ENCODE data around the gene SPRED3.

The SPRED3 gene

GRCh38 chr19:38374332-38375097 lies 14.0 kb upstream of the SPRED3 start, which contains the start of gene PSMD8:
Gene PSMD8, plus strand, starts transcription at chr19:38374571. Its CDS starts 31 bp downstream, at chr19:38374602.
- DNase-seq: peak; percentile 99

DNA sequence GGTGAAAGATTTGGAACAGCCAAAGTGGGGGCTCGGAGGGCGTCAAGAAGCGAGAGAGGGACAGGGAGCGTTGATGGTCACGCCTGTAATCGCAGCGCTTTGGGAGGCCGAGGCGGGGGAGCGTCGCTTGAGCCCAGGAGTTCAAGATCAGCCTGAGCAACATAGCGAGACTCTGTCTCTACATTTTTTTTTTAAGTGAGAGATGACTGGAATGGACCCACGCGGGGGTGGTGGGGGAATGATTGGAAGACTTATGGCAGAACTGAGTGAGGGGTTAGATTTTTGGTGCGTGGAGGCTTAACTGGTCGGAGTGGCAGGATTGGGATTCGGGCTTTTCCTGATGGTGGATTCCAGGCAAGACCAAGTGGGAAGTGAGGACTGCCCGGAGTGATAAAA lies 13.4 kb upstream of the SPRED3 start:
- DNase-seq: no peak

GRCh38 chr19:38375748-38376147 lies 12.7 kb upstream of the SPRED3 start:
- no peak for DNase-seq

GRCh38 chr19:38376576-38376975 lies 11.9 kb upstream of the SPRED3 start:
- DNase-seq: no peak

GRCh38 chr19:38377052-38377451 lies 11.4 kb upstream of the SPRED3 start:
- no peak for DNase-seq

- no peak for DNase-seq
Observed at GRCh38 chr19:38378866-38379265, 9.6 kb upstream of the SPRED3 start.

- no peak for DNase-seq
Observed at GRCh38 chr19:38381138-38381537, 7.4 kb upstream of the SPRED3 start.

GRCh38 chr19:38383184-38383583 lies 5.3 kb upstream of the SPRED3 start:
- DNase-seq: no peak

DNA sequence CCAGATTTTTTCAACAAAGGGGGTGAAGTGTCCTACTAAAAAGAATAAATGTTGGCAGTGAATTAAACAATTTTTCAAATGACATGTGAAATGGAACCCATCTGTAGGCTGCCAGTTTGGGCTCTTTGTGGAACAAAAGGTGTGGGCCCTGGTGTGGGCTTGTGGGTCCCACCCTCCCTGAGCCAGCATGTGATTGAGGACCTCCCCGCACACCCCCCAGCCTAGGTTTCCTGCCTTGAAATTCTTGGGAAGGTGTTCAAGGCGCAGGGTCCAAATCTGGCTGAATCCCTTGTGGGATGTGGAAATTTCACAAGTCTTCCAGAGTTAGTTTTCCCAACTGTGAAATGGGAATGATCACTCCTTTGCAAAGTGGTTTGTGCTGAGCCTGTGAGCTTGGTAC lies 4.8 kb upstream of the SPRED3 start:
- DNase-seq: no peak

DNA sequence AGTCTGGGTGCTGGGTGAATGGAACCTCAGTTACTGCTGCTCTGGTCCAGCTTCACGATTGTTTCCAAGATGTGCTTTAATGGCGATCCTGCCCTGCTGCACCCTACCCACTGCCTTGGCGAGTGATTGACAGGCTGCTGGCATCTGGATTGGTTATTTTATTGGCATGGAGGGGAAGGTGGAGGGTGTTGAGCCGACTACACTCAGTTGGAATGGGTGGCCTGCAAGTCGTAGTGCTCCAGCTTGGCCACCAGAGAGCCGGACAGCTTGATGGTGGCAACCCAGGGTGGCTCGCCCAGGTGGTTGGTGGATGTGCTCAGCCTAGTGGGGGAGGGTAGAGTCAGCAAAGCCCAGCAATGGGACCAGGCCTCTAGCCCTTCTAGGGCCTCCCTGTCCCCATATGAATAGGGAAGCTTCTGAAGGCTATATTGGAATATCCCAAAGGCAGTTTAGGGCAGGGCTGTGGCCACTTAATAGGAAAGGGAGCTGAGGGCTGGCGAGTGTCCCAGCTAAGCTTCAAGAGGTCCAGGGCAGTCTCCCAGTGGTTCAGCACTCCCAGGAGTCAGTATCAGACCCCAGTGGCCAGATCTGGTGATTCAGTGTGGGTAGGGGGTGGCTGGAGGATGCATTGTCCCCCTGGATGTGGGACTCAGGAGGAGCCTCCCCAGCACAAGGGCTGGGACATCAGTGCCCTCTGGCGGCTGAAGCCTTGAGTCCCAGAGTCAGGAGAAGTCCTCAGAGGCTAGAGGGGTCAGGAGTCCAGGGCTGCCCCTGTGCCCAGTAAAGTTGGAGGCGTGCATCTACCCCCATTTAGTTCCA lies 4.1 kb upstream of the SPRED3 start:
- DNase-seq: no peak

DNA sequence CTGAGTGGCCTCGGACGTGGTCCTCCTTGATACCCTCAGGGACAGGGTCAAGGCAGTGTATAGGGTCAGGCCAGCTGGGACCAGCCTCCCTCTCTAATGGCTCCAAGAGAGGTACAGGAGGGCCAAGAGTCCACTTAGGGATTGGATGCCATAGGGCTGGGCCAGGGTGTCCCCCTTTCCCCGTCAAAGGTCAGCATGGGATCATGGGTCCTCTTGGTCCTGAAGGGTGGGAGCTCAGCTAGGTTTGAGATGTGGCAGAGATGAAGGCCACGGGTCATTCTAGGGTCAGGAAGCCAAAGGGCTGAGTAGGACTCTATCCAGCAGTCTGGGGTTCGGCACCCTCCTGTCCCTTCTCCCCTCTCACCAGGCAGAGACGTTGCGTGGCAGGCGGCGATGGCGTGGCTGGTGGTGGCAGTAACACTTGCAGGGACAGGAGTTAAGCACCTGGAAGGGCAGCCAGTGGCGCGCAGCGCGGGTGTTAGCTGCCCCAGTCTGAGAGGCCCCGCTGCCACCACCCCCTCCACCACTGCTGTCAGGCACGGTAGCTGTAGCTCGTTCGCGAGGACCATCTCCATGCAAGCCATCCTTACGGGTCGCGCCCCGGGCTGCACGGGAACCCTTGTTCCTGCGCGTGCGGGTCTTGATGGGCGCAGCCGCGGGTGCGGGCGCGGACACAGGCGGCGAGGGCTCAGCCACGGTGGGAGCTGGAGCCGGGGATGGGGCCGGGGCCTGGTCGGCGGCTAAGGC lies 3.3 kb upstream of the SPRED3 start:
- no peak for DNase-seq

GRCh38 chr19:38385804-38386257 lies 2.7 kb upstream of the SPRED3 start:
- no peak for DNase-seq

DNA sequence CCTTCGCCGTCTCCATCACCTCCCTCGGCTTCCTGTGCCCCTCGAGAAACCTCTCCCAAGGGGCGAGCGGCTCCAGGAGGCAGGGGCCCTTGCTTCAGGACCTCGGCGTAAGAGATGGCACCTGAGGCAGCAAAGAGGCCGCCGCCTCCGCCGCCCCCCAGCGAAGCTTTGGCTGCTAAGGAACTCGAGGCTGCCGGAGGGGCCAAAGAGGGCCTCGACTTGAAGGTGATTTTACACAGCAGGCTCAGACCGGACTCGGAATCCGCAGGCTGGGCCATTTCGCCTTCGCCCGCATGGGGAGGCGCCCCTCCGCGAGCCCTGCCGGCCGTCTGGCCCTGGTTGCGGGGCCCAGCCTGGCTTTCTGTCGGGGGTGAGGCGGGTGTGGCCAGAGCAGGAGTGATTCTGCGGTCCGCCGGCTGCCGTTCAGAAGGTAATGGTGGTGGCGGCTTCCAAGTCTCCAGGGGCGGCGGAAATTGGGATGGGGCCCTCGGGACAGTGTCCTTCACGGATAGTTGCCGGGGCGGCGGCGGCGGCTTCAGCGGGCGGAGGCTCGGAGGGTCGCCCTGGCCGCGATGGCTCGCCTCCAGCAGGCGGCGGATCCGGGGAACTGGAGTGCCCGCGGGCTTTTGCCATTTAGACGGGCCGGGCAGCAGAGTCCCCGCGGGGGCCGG lies 2.1 kb upstream of the SPRED3 start:
- DNase-seq: no peak

- no peak for DNase-seq
Observed at GRCh38 chr19:38386971-38387549, 1.4 kb upstream of the SPRED3 start.

DNA sequence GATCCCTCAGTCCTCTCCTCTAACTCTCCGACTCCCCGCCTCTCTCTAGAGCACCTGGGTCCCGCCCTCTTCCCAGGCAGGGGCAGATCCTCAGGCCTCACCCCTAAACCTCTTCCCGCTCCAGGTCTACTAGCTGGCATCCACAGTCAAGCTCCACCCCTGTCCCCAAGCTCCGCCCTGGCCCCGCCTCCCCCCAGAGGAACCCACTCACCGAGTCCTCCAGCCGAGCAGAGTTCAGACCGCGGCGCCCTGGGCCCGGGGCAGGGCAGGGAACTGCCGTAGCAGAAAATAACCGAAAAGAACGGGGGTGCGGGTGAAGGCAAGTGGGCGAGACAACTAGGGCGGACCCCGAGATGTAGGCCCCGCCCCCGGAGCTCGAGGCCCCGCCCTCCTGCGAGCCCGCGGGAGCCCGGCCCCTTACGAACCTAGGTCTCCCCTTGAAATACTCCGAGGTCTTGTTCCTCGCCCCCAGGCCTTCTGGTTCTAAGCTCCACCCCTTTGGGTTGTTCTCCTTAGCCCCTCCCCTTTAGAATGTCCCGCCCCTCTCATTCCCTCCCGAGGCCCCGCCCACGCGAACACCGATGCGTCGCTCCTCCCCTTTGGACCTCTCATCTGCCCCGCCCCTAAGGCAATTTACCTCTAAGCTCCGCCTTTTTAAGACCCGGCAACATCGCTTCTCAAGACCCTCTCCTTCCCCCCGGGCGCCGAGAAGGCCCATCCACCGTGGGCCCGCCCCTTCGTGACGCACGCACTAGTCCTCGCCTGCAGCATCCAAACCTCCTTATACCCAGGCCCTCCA lies 748 bp upstream of the SPRED3 start, which contains the start of gene GGN:
GGN (minus strand) TSS at position 485 of the 799 bp plus-strand sequence. CDS start 773 bp downstream, outside the sequence.
- peak; percentile 72 for DNase-seq

DNA sequence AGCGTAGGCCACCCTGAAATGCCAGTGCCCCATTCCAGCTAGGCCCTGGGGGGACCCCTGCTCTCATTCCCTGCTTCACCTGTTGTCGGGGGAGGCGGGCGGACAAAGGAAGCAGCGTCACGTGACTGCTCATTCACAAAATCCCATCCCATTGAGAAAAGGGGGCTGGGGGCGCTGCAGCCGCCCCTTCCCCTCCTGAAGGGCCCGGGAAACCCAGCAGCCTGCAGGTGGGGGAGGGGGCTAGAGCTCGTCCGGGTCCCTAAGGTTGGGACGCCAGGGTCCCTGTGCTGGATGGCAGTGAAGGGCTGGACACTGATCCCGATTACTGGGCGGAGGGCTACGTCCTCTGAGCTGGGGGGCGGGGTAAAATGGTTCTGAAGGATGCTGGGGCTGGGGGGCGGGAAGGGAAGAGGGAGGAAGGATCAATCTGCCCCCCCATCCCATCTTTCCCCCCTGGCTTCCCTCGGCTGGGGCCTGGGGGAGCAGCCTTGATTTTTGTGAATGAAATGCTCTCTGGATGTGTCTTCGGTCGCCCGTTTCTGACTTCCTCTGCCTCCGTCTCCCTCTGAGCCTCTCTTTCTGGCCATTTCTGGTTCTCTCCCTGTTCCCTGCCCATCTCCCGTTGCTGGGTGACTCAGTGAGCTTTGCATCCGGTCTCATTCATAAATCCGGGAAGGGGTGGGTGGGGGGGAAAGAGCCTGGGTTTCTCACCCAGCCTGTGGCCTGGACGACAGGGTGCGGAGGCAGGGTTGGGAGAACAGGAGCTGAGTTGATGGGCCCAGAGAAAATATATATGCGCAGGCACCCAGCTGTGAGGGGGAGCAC lies 816 bp downstream of the SPRED3 start:
- DNase-seq: no peak

- DNase-seq: no peak
Observed at GRCh38 chr19:38389957-38390924, 1.7 kb downstream of the SPRED3 start.

GRCh38 chr19:38391911-38392464 lies 3.5 kb downstream of the SPRED3 start:
- no peak for DNase-seq

All from NCI-H526 treated with DMSO at 0.1 percent for 48 hours (cell line).